HG03108 (cell line): ENCODE results near the gene SOS2.
A peak's percentile ranks its signal among the peaks of the same experiment; 100 is the strongest.
"Not testable (repeated sequence)": the region's sequence is repeated elsewhere in the genome, so short reads cannot be mapped to it uniquely, and the experiment has no call there.

ENCODE experiments used
- ATAC-seq: cut with Tn5 transposase; IDR thresholded peaks from one replicate; pipeline ENCODE4 v1.9.1; 2021; ENCODE audit warnings: moderate library complexity; ENCODE audit not compliant: unreplicated experiment

The SOS2 gene

GRCh38 chr14:50086321-50086711 lies 145.1 kb downstream of the SOS2 start:
- ATAC-seq: no peak

- ATAC-seq: peak; percentile 54
Observed at GRCh38 chr14:50085570-50086320, 145.6 kb downstream of the SOS2 start.

GRCh38 chr14:50084666-50085065 lies 146.7 kb downstream of the SOS2 start:
- no peak for ATAC-seq

- ATAC-seq: peak; percentile 21
Observed at GRCh38 chr14:50083467-50084337, 147.7 kb downstream of the SOS2 start.

- peak; percentile 59 for ATAC-seq
Observed at GRCh38 chr14:50082784-50083466, 148.5 kb downstream of the SOS2 start.

GRCh38 chr14:50082308-50082742 lies 149.1 kb downstream of the SOS2 start:
- ATAC-seq: no peak

- not testable (repeated sequence) for ATAC-seq
Observed at GRCh38 chr14:50079103-50079502, 152.3 kb downstream of the SOS2 start.

- ATAC-seq: not testable (repeated sequence)
Observed at GRCh38 chr14:50073663-50074062, 157.7 kb downstream of the SOS2 start.

GRCh38 chr14:50072395-50072794 lies 159.0 kb downstream of the SOS2 start:
- ATAC-seq: no peak

- ATAC-seq: no peak
Observed at GRCh38 chr14:50070840-50071548, 160.4 kb downstream of the SOS2 start.

GRCh38 chr14:50070230-50070629 lies 161.1 kb downstream of the SOS2 start:
- ATAC-seq: no peak

- no peak for ATAC-seq
Observed at GRCh38 chr14:50069325-50069724, 162.1 kb downstream of the SOS2 start.

- no peak for ATAC-seq
Observed at GRCh38 chr14:50068496-50068895, 162.9 kb downstream of the SOS2 start.

- ATAC-seq: no peak
Observed at GRCh38 chr14:50067723-50068495, 163.5 kb downstream of the SOS2 start.
